Colonic mucosa (tissue), 4 donors: ENCODE measurements around the gene BCR. TPM values are rescaled to one million over a fixed set of nuclear protein-coding genes. Genes with fewer than 3 reads are reported as not detected.

Source experiments
- DNase-seq: peaks from one replicate; pipeline ENCODE4 v3.0.0-alpha.2; 2020
- H3K27ac ChIP-seq: fragments of 200-600 bp; one replicate; pipeline ENCODE4 v1.8.0; 2021
- H3K27me3 ChIP-seq: fragments of 200-600 bp; one replicate; pipeline ENCODE4 v1.8.0; 2021
- H3K36me3 ChIP-seq: fragments of 200-600 bp; one replicate; pipeline ENCODE4 v1.8.0; 2021
- H3K4me1 ChIP-seq: fragments of 200-600 bp; one replicate; pipeline ENCODE4 v1.8.0; 2021; ENCODE audit warnings: mild to moderate bottlenecking
- H3K4me3 ChIP-seq: fragments of 200-600 bp; one replicate; pipeline ENCODE4 v1.8.0; 2021
- H3K9ac ChIP-seq, 2 donors: one replicate each; pipeline ENCODE4 v1.7.0; 2013; ENCODE audit warnings: control low read depth in 2 of 2, low read depth in 2 of 2, low read length in 2 of 2
- H3K9me3 ChIP-seq: fragments of 200-600 bp; one replicate; pipeline ENCODE4 v1.8.0; 2021
- intact Hi-C: fragments of 100-400 bp; cut with DNase I; formaldehyde crosslinking; loops from one replicate; pipeline ENCODE4 v1.14.1; 2022
- total RNA-seq, 2 donors: library from RNA; stranded (reverse); fragmentation: NEBNext Ultra II Directional in 1 of 2; extraction: Animal tissue kit (Norgen Biotek cat#: 25700) in 1 of 2; gene quantifications; one replicate each; pipeline ENCODE4 v1.2.1, GENCODE V29; 2021
- TF ChIP-seq, protein P1 (sequence below): fragments of 200-600 bp; IDR thresholded peaks from one replicate; pipeline ENCODE4 v1.8.0; 2022; ENCODE audit warnings: antibody characterized with exemption, mild to moderate bottlenecking
- donor health status: healthy.
- donor health status: DM: no; HTN: no; CAD: no.
- donor health status: DM: no; HTN: no; CAD: no.

Gene BCR
- total RNA-seq, 2 donors from 2014 or later: 39.2 to 57.8 TPM

GRCh38 chr22:23202812-23203451 is 22.6 kb downstream of the BCR start:
- no peaks in the 10 kb centered on the region for H3K36me3 ChIP-seq
- no peak overlapping the region for H3K4me3 ChIP-seq
- no peak for DNase-seq
- no peak overlapping the region for H3K27ac ChIP-seq
- no peaks in the 10 kb centered on the region for H3K27me3 ChIP-seq
- TF ChIP-seq, protein P1, sequence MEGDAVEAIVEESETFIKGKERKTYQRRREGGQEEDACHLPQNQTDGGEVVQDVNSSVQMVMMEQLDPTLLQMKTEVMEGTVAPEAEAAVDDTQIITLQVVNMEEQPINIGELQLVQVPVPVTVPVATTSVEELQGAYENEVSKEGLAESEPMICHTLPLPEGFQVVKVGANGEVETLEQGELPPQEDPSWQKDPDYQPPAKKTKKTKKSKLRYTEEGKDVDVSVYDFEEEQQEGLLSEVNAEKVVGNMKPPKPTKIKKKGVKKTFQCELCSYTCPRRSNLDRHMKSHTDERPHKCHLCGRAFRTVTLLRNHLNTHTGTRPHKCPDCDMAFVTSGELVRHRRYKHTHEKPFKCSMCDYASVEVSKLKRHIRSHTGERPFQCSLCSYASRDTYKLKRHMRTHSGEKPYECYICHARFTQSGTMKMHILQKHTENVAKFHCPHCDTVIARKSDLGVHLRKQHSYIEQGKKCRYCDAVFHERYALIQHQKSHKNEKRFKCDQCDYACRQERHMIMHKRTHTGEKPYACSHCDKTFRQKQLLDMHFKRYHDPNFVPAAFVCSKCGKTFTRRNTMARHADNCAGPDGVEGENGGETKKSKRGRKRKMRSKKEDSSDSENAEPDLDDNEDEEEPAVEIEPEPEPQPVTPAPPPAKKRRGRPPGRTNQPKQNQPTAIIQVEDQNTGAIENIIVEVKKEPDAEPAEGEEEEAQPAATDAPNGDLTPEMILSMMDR: no peak
- H3K4me1 ChIP-seq: no peaks in the 10 kb centered on the region
- no peak overlapping the region for H3K9ac ChIP-seq
- intact Hi-C loops: no loop called here
- no peaks in the 10 kb centered on the region for H3K9me3 ChIP-seq

GRCh38 chr22:23203452-23204124 is 23.3 kb downstream of the BCR start:
- no peaks in the 10 kb centered on the region for H3K27me3 ChIP-seq
- H3K9me3 ChIP-seq: no peaks in the 10 kb centered on the region
- no peaks in the 10 kb centered on the region for H3K4me1 ChIP-seq
- TF ChIP-seq, protein P1: no peak
- H3K4me3 ChIP-seq: no peak overlapping the region
- no peaks in the 10 kb centered on the region for H3K36me3 ChIP-seq
- DNase-seq: no peak
- no peak overlapping the region for H3K27ac ChIP-seq
- intact Hi-C loops: no loop called here
- no peak overlapping the region for H3K9ac ChIP-seq

GRCh38 chr22:23204125-23204488 is 23.8 kb downstream of the BCR start:
- intact Hi-C loops: no loop called here
- no peaks in the 10 kb centered on the region for H3K9me3 ChIP-seq
- TF ChIP-seq, protein P1: no peak
- H3K27ac ChIP-seq: no peak overlapping the region
- DNase-seq: no peak
- no peaks in the 10 kb centered on the region for H3K27me3 ChIP-seq
- H3K9ac ChIP-seq: no peak overlapping the region
- no peaks in the 10 kb centered on the region for H3K36me3 ChIP-seq
- no peaks in the 10 kb centered on the region for H3K4me1 ChIP-seq
- no peak overlapping the region for H3K4me3 ChIP-seq

DNA sequence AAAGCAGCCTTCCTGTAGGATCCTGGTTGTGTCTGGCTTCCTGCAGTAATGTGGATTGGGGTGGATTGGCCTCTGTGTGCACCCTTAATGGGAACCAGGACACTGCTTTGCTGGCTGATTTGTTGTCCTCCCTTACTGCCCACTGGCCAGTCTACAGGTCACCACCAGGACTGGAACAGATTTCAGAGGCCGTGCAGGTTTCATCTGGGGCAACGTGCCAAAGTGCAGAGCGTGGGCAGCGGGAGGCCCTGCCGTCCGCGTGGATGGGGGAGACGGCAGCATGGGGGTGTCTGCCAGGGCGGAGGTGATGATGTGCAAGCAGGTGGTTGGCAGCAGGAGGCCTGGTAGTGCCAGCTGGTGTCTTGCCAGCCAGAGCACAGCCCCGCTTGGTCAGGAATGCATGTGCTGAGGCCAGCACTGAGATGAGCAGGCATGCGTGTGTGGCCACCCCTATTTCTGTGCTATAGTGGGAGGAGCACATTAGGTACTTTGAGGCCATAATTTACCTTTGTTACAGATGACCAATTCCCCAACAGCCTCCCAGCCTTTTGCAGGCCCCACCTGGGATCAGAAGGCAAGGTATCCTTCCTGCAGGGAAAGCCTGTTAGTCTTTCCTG is 24.3 kb downstream of the BCR start:
- Histone ChIP-seq H3K27ac (no peak overlapping the region), H3K9me3 (no peaks in the 10 kb centered on the region), H3K4me1 (no peaks in the 10 kb centered on the region), H3K36me3 (no peaks in the 10 kb centered on the region), H3K27me3 (no peaks in the 10 kb centered on the region), H3K9ac (no peak overlapping the region), H3K4me3 (no peak overlapping the region)
- intact Hi-C loops: no loop called here
- no peak for DNase-seq
- TF ChIP-seq, protein P1: no peak

GRCh38 chr22:23205339-23206049 is 25.2 kb downstream of the BCR start:
- no peak for DNase-seq
- no peaks in the 10 kb centered on the region for H3K36me3 ChIP-seq
- intact Hi-C loops: no loop called here
- no peaks in the 10 kb centered on the region for H3K9me3 ChIP-seq
- no peak overlapping the region for H3K9ac ChIP-seq
- no peak overlapping the region for H3K27ac ChIP-seq
- no peaks in the 10 kb centered on the region for H3K27me3 ChIP-seq
- TF ChIP-seq, protein P1: no peak
- H3K4me3 ChIP-seq: no peak overlapping the region
- no peaks in the 10 kb centered on the region for H3K4me1 ChIP-seq
